Cardiac muscle cell (in vitro differentiated cells and primary cell): ENCODE results near the gene CSMD2. TPM values are rescaled to one million over a fixed set of nuclear protein-coding genes. Genes with fewer than 3 reads are reported as not detected.

Experiments
- DNase-seq, 2 donors: peaks; one replicate each; pipeline versions ENCODE4 v3.0.0 to v3.0.0-alpha.2; 2010 to 2017; ENCODE audit warnings: low read depth in 1 of 2, low spot score in 1 of 2
- H3K27ac ChIP-seq: fragments of 200-600 bp; sonication (generic); 2 replicates; pipeline ENCODE4 v1.5.1; 2016
- H3K27me3 ChIP-seq: fragments of 200-600 bp; sonication (generic); 2 replicates; pipeline ENCODE4 v1.6.0; 2016; ENCODE audit warnings: control low read depth
- H3K36me3 ChIP-seq: fragments of 200-600 bp; sonication (generic); 2 replicates; pipeline ENCODE4 v1.5.1; 2016; ENCODE audit warnings: control low read depth
- H3K4me1 ChIP-seq: fragments of 200-600 bp; sonication (generic); 2 replicates; pipeline ENCODE4 v1.8.1; 2017; ENCODE audit warnings: low read depth, mild to moderate bottlenecking, mixed run types
- H3K4me3 ChIP-seq: fragments of 200-600 bp; sonication (generic); 2 replicates; pipeline ENCODE4 v1.5.1; 2016; ENCODE audit warnings: mild to moderate bottlenecking
- H3K9me3 ChIP-seq: fragments of 200-600 bp; sonication (generic); 2 replicates; pipeline ENCODE4 v1.5.1; 2017; ENCODE audit warnings: low read depth, mild to moderate bottlenecking, control low read depth
- polyA plus RNA-seq: library from polyadenylated mRNA; unstranded; fragments of >200 nt; fragmentation: Nextera tagmentation; extraction: Ambion mirVana; gene quantifications from 2 replicates; pipeline ENCODE4 v1.2.1, GENCODE V29; 2016
- total RNA-seq: library from RNA; depleted of rRNA; stranded (reverse); fragments of >200 nt; gene quantifications from 2 replicates; pipeline ENCODE4 v1.2.3, GENCODE V29; 2016
- TF ChIP-seq, protein P1 (sequence below): IDR thresholded peaks from 2 replicates; pipeline ENCODE4 v1.5.1; 2012; ENCODE audit warnings: low read depth, mild to moderate bottlenecking, low read length

Gene CSMD2
- total and polyA plus RNA-seq, 2 experiments from 2014 or later = 0.24 TPM; not detected in 1

DNA sequence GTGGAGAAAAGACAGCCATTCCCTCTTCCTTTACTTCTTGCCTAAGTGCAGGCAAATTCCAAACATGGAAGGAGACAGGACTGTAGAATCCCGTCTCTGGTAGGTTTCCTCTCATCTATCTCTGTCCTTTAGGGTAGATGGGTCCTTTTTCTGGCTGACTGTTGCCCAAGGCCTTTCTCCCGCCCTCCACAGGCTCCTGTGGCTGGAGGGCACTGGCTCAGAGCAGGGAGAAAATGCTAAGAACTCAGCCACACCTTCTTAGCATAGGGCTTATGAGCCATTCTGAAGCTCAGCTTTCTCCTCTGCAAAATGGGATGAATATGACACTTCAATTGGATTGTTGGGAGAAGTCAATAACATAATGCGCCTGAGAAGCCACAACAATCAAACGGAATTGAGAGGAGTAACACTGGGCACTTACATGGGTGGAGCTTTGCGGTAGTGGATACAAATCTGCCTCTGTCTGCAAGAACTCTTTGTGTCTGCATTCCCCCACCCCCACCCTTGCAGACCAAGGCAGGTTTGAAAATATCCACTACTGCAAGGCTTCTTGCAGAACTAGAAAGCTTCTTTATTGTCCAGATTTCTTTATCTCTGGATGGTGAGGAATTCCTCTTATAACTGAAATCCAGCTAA, 94.7 kb downstream of the CSMD2 start:
- H3K4me1 ChIP-seq = no peaks in the 10 kb centered on the region
- H3K27ac ChIP-seq = no peak overlapping the region
- no peaks in the 10 kb centered on the region for H3K9me3 ChIP-seq
- H3K27me3 ChIP-seq = no peaks in the 10 kb centered on the region
- no peak overlapping the region for H3K4me3 ChIP-seq
- no peak for DNase-seq
- TF ChIP-seq, protein P1, sequence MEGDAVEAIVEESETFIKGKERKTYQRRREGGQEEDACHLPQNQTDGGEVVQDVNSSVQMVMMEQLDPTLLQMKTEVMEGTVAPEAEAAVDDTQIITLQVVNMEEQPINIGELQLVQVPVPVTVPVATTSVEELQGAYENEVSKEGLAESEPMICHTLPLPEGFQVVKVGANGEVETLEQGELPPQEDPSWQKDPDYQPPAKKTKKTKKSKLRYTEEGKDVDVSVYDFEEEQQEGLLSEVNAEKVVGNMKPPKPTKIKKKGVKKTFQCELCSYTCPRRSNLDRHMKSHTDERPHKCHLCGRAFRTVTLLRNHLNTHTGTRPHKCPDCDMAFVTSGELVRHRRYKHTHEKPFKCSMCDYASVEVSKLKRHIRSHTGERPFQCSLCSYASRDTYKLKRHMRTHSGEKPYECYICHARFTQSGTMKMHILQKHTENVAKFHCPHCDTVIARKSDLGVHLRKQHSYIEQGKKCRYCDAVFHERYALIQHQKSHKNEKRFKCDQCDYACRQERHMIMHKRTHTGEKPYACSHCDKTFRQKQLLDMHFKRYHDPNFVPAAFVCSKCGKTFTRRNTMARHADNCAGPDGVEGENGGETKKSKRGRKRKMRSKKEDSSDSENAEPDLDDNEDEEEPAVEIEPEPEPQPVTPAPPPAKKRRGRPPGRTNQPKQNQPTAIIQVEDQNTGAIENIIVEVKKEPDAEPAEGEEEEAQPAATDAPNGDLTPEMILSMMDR = no peak
- H3K36me3 ChIP-seq = no peaks in the 10 kb centered on the region

DNA sequence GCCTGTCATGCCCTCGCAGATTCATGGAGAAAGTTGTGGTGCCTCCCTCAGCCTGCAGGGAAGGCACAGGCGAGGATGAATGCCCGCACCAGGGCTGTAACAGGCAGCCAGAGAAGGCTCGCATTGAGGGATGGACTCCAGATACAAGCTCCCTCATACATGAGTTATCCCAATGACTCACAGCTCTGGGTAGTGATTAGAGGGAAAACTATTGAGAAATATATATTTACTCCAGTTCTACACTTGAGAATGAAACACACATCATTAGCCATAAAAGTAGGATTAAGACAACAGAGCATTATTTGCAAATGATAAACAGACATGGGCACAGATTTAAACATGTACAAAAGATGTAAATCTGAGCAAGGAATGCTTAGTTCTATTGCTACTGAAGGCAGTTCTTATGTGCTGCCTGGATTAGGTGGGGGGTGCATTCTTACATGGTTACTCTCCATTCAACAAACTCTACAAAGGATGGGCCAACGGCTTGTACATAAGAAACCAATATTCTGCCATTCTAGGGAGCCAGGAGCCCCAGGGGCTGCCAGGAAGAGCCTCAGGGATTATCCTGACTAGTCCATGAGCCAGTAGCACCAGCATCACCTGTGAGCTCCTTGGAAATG, 97.9 kb downstream of the CSMD2 start:
- Histone ChIP-seq H3K27ac (no peak overlapping the region), H3K27me3 (no peaks in the 10 kb centered on the region), H3K36me3 (no peaks in the 10 kb centered on the region), H3K4me1 (no peaks in the 10 kb centered on the region), H3K4me3 (no peak overlapping the region), H3K9me3 (no peaks in the 10 kb centered on the region)
- TF ChIP-seq, protein P1 = no peak
- peak in 1 of 2 donors; percentile 8 for DNase-seq

DNA sequence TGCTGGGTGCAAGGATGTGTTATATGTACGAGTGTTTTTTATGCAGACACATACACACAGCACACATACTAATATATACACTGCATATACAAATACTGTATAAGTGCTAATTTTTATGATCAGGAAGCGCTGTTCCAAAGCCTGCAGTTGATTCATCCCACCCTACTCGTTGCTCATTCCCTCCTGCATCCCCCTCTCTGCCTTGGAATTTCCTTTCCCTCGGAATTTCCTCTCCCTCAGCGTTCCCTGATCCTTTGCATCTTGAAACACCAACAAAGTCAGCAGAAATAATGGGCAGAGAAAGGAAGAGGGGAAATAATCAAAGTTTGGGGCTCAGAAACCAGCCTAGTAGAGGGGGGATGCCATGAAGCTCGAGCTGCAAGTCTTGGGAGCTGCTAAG, 98.9 kb downstream of the CSMD2 start:
- no peak for DNase-seq
- Histone ChIP-seq H3K9me3 (no peaks in the 10 kb centered on the region), H3K4me1 (no peaks in the 10 kb centered on the region), H3K27ac (no peak overlapping the region), H3K27me3 (no peaks in the 10 kb centered on the region), H3K4me3 (no peak overlapping the region), H3K36me3 (no peaks in the 10 kb centered on the region)
- TF ChIP-seq, protein P1 = no peak

DNA sequence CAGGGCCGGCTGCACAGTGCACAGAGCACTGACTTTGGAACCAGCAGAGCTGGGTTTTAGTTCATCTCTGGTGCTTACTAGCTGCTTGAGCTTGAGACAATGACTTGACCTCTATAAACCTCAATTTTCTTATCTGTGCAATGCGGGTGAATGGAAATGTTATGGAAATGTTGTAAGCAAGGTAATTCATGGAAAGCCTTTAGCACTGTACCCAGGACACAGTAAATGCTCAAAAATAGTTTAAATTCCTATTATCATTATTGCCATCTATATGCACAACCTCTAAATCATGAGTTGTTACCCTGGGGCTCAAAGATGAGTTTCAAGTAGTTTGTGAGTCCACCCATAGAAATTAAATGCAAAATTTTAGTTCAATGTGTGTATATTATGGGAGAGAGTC, 99.5 kb downstream of the CSMD2 start:
- no peak for DNase-seq
- H3K36me3 ChIP-seq = no peaks in the 10 kb centered on the region
- no peaks in the 10 kb centered on the region for H3K4me1 ChIP-seq
- no peaks in the 10 kb centered on the region for H3K27me3 ChIP-seq
- H3K4me3 ChIP-seq = no peak overlapping the region
- TF ChIP-seq, protein P1 = no peak
- H3K27ac ChIP-seq = no peak overlapping the region
- no peaks in the 10 kb centered on the region for H3K9me3 ChIP-seq

DNA sequence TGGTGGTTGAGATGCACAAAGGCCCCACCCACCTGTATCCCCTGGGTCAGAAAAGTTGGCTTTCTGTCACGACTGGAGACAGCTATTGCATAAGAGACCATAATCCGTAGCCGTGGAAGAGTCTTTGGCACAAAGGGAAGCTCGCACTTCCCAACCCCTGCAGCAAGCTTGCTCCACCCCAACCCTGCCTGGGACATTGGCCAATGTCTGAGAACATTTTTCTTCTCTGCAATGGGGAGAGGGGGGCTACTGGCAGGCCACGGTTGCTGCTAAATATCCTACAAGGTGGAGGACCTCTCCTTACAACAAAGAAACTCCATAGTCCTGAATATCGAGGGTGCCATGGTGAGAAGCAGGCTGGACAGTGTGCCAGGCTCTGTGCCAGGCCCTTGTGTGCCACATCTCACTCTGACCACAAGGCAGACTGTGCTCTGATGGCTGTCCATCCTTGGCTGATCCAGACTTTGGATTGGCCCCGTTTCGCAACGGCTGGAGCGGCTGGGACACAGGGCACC, 104.1 kb downstream of the CSMD2 start:
- Histone ChIP-seq H3K36me3 (no peaks in the 10 kb centered on the region), H3K4me1 (peaks cover 11% of the 10 kb centered on the region), H3K27me3 (no peaks in the 10 kb centered on the region), H3K27ac (no peak overlapping the region), H3K4me3 (no peak overlapping the region), H3K9me3 (no peaks in the 10 kb centered on the region)
- no peak for DNase-seq
- TF ChIP-seq, protein P1 = no peak
